HepG2 (cell line): ENCODE measurements around the gene MCRIP2. TPM values are rescaled to one million over a fixed set of nuclear protein-coding genes. Genes with fewer than 3 reads are reported as not detected.

Experiments used
- CC2D1A ChIP-seq: sonication (generic); formaldehyde crosslinking; IDR thresholded peaks from 2 replicates; pipeline ENCODE4 v1.8.1; 2023; ENCODE audit warnings: mild to moderate bottlenecking, missing genetic modification reagents
- CENPT ChIP-seq: sonication (generic); formaldehyde crosslinking; IDR thresholded peaks from 2 replicates; pipeline ENCODE4 v1.8.0; 2022; ENCODE audit warnings: low read depth, mild to moderate bottlenecking, moderate library complexity, missing genetic modification reagents
- CENPX ChIP-seq: sonication (generic); formaldehyde crosslinking; IDR thresholded peaks from 2 replicates; pipeline ENCODE4 v1.9.0; 2021; ENCODE audit warnings: mild to moderate bottlenecking, missing genetic modification reagents, moderate library complexity
- KLF12 ChIP-seq: sonication (generic); formaldehyde crosslinking; IDR thresholded peaks from 2 replicates; pipeline ENCODE4 v1.4.0; 2020; ENCODE audit warnings: missing genetic modification reagents, borderline replicate concordance
- MYPOP ChIP-seq: sonication (generic); formaldehyde crosslinking; IDR thresholded peaks from 2 replicates; pipeline ENCODE4 v1.8.1; 2023; ENCODE audit warnings: mild to moderate bottlenecking, moderate library complexity, missing genetic modification reagents
- PAWR ChIP-seq: sonication (generic); formaldehyde crosslinking; IDR thresholded peaks from 2 replicates; pipeline ENCODE4 v1.4.0; 2020; ENCODE audit warnings: missing genetic modification reagents, mild to moderate bottlenecking, borderline replicate concordance
- RFX5 ChIP-seq: IDR thresholded peaks from 2 replicates; pipeline ENCODE4 v1.6.1; 2011; ENCODE audit warnings: low read depth, low read length, improper control_type of control experiment
- TEAD3 ChIP-seq: optimal IDR thresholded peaks from 2 replicates; pipeline ENCODE3; 2016; ENCODE audit warnings: borderline replicate concordance
- TEF ChIP-seq: sonication (generic); formaldehyde crosslinking; IDR thresholded peaks from 2 replicates; pipeline ENCODE4 v1.5.0; 2020; ENCODE audit warnings: missing genetic modification reagents
- THAP11 ChIP-seq: IDR thresholded peaks from 2 replicates; pipeline ENCODE4 v1.6.1; 2016; ENCODE audit warnings: missing biosample characterization, missing genetic modification reagents
- TSC22D2 ChIP-seq: sonication (generic); formaldehyde crosslinking; IDR thresholded peaks from 2 replicates; pipeline ENCODE4 v1.5.1; 2020; ENCODE audit warnings: missing genetic modification reagents, mild to moderate bottlenecking, borderline replicate concordance
- YEATS2 ChIP-seq: sonication (generic); formaldehyde crosslinking; IDR thresholded peaks from 2 replicates; pipeline ENCODE4 v1.4.0; 2020; ENCODE audit warnings: missing genetic modification reagents, borderline replicate concordance
- ZNF10 ChIP-seq: sonication (generic); formaldehyde crosslinking; IDR thresholded peaks from 2 replicates; pipeline ENCODE4 v1.4.0; 2020; ENCODE audit warnings: mild to moderate bottlenecking, low read depth, missing genetic modification reagents, borderline replicate concordance
- ZNF337 ChIP-seq: sonication (generic); formaldehyde crosslinking; IDR thresholded peaks from 2 replicates; pipeline ENCODE4 v1.5.1; 2020; ENCODE audit warnings: missing genetic modification reagents, low read depth, mild to moderate bottlenecking, borderline replicate concordance
- ZNF362 ChIP-seq: sonication (generic); formaldehyde crosslinking; IDR thresholded peaks from 2 replicates; pipeline ENCODE4 v1.4.0; 2020; ENCODE audit warnings: missing genetic modification reagents, mild to moderate bottlenecking, borderline replicate concordance
- ZNF446 ChIP-seq: sonication (generic); formaldehyde crosslinking; IDR thresholded peaks from 2 replicates; pipeline ENCODE4 v1.5.0; 2020; ENCODE audit warnings: mild to moderate bottlenecking, missing genetic modification reagents
- ZNF557 ChIP-seq: sonication (generic); formaldehyde crosslinking; IDR thresholded peaks from 2 replicates; pipeline ENCODE4 v1.4.0; 2020; ENCODE audit warnings: missing genetic modification reagents
- polyA plus RNA-seq, 8 experiments: library from polyadenylated mRNA; depleted of rRNA in 3 of 8; stranded (reverse) in 7 of 8; unstranded in 1 of 8; fragments of >200 nt; fragmentation: Illumina TruSeq in 4 of 8; extraction: Trizol in 4 of 8; gene quantifications; 2 replicates each; pipeline versions ENCODE4 v1.2.1 to v1.2.3, GENCODE V29; 2011 to 2016; ENCODE audit warnings: low read depth in 4 of 8, missing spikeins in 1 of 8, mixed read lengths in 1 of 8; ENCODE audit not compliant: insufficient read depth in 1 of 8
- total RNA-seq, 5 experiments: library from RNA; depleted of rRNA; stranded (reverse); fragments of >200 nt; fragmentation: Illumina TruSeq; extraction: Trizol; gene quantifications; 2 replicates each; pipeline ENCODE4 v1.2.3, GENCODE V29; 2016; ENCODE audit warnings: low read depth in 1 of 5
- TF ChIP-seq, protein P1 (sequence below): IDR thresholded peaks from 2 replicates; pipeline ENCODE4 v1.6.1; 2016; ENCODE audit warnings: mild to moderate bottlenecking
- TF ChIP-seq, protein P2 (sequence below): sonication (generic); formaldehyde crosslinking; IDR thresholded peaks from 2 replicates; pipeline ENCODE4 v1.8.1; 2023; ENCODE audit warnings: mild to moderate bottlenecking, missing genetic modification reagents
- TF ChIP-seq, protein P3 (sequence below): sonication (generic); formaldehyde crosslinking; IDR thresholded peaks from 2 replicates; pipeline ENCODE4 v1.4.0; 2020; ENCODE audit warnings: low read depth, mild to moderate bottlenecking, missing genetic modification reagents

Gene MCRIP2
- total and polyA plus RNA-seq, 2 of the 13 experiments (the other 11 are each of a cell fraction or from before 2014, with no cell fraction given) = 39.6 to 76.7 TPM

DNA sequence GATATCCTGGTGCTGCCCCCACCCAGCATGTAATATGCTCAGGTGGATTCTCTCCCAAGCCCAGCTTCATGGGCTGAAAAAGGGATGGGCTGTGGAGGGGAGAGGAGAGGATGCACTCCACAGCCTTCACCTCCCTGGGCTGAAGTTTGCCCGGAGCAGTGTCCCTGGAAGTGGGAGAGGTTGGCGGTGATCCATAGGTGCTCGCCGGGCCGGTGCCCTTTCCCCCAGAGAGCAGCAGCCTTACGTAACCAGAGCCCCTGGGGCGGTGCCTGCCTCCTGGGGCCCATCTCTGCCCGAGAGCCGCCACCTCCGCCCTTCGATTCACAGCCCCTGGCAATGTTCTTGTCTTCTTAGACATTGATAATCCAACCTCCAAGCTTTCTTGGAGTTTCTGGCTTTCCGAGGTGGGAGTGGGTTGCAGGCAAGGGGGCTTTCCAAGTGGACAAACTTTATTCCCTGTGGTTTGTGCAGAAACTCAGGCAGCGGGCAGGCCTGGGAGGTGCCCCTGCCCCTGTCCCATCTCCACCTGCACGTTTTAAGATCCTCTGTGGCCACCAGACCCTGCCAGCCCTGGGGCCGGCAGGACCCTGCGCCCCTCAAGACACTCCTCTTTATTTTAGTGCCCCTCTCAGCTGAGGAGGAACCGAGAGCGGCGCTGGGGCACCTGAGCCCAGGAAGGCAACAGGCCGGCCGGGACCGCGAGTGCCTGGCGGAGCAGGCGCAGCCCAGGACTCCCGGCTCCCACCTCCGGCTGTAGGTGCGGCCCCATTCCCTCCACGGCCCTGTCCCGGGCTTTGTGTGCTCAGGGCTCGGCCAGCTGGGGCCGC lies 4.4 kb downstream of the MCRIP2 start (continued):
- TF ChIP-seq ZNF362 (CRISPR knock-in tag) = no peak
- TF ChIP-seq CENPT (CRISPR knock-in tag) = no peak
- TF ChIP-seq THAP11 (CRISPR knock-in tag) = peak; percentile 71
- no peak for TF ChIP-seq YEATS2 (CRISPR knock-in tag)
- no peak for TF ChIP-seq TEF (CRISPR knock-in tag)
- TF ChIP-seq, protein P1, sequence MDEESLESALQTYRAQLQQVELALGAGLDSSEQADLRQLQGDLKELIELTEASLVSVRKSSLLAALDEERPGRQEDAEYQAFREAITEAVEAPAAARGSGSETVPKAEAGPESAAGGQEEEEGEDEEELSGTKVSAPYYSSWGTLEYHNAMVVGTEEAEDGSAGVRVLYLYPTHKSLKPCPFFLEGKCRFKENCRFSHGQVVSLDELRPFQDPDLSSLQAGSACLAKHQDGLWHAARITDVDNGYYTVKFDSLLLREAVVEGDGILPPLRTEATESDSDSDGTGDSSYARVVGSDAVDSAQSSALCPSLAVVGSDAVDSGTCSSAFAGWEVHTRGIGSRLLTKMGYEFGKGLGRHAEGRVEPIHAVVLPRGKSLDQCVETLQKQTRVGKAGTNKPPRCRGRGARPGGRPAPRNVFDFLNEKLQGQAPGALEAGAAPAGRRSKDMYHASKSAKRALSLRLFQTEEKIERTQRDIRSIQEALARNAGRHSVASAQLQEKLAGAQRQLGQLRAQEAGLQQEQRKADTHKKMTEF (CRISPR knock-in tag) = peak; percentile 54; the same call in 1 of the 2 replicates
- TF ChIP-seq TSC22D2 (CRISPR knock-in tag) = no peak
- TF ChIP-seq RFX5 = no peak
- TF ChIP-seq ZNF337 (CRISPR knock-in tag) = no peak
- TF ChIP-seq ZNF10 = no peak
- no peak for TF ChIP-seq PAWR (CRISPR knock-in tag)
- TF ChIP-seq ZNF446 (CRISPR knock-in tag) = no peak
- TF ChIP-seq TEAD3 = no peak
- TF ChIP-seq, protein P2, sequence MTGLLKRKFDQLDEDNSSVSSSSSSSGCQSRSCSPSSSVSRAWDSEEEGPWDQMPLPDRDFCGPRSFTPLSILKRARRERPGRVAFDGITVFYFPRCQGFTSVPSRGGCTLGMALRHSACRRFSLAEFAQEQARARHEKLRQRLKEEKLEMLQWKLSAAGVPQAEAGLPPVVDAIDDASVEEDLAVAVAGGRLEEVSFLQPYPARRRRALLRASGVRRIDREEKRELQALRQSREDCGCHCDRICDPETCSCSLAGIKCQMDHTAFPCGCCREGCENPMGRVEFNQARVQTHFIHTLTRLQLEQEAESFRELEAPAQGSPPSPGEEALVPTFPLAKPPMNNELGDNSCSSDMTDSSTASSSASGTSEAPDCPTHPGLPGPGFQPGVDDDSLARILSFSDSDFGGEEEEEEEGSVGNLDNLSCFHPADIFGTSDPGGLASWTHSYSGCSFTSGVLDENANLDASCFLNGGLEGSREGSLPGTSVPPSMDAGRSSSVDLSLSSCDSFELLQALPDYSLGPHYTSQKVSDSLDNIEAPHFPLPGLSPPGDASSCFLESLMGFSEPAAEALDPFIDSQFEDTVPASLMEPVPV (CRISPR knock-in tag) = no peak
- no peak for TF ChIP-seq MYPOP
- TF ChIP-seq ZNF557 (CRISPR knock-in tag) = no peak
- TF ChIP-seq, protein P3, sequence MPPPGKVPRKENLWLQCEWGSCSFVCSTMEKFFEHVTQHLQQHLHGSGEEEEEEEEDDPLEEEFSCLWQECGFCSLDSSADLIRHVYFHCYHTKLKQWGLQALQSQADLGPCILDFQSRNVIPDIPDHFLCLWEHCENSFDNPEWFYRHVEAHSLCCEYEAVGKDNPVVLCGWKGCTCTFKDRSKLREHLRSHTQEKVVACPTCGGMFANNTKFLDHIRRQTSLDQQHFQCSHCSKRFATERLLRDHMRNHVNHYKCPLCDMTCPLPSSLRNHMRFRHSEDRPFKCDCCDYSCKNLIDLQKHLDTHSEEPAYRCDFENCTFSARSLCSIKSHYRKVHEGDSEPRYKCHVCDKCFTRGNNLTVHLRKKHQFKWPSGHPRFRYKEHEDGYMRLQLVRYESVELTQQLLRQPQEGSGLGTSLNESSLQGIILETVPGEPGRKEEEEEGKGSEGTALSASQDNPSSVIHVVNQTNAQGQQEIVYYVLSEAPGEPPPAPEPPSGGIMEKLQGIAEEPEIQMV (CRISPR knock-in tag) = peak; percentile 4; the same call in 1 of the 2 replicates
- TF ChIP-seq CENPX (CRISPR knock-in tag) = no peak
- TF ChIP-seq CC2D1A (CRISPR knock-in tag) = no peak
- no peak for TF ChIP-seq KLF12 (CRISPR knock-in tag)
